Measurements from ENCODE around the gene PTPRA. TPM values are rescaled to one million over a fixed set of nuclear protein-coding genes. Genes with fewer than 3 reads are reported as not detected.

The PTPRA gene
- polyA plus RNA-seq, 3 donors: 13.0 to 41.9 (median 13.1) TPM

GRCh38 chr20:3077618-3078134 lies 204.4 kb downstream of the PTPRA start:
- Histone ChIP-seq H3K79me2 (ENCODE audit: insufficient read depth, low read length) (no peaks in the 10 kb centered on the region), H4K20me1 (ENCODE audit: insufficient read depth, low read length) (no peaks in the 10 kb centered on the region), H3K4me2 (replicated peaks; ENCODE audit: extremely low read depth, low read length, poor library complexity, severe bottlenecking) (peak overlapping the region; percentile 41), H3K36me3 (replicated peaks in 1 of 2; ENCODE audit: control insufficient read depth in 1 of 2, insufficient read depth in 2 of 2, low read length in 2 of 2) (no peaks in the 10 kb centered on the region), H3K4me3 (replicated peaks in 1 of 3; ENCODE audit: low read depth in 2 of 3, low read length in 3 of 3) (peak overlapping the region in 1 of 3 experiments; percentile 37), H3K9me3 (replicated peaks in 1 of 2; ENCODE audit: control insufficient read depth in 1 of 2, insufficient read depth in 1 of 2, low read length in 2 of 2) (peaks cover 0 to 10% of the 10 kb centered on the region in 2 donors), H3K9ac (ENCODE audit: insufficient read depth, low read length, poor library complexity, severe bottlenecking) (no peak overlapping the region), H3K27ac (ENCODE audit: low read depth in 1 of 2, low read length in 2 of 2) (no peak overlapping the region), H2AFZ (ENCODE audit: insufficient read depth, low read depth, low read length, poor library complexity, severe bottlenecking) (peak overlapping the region; percentile 42), H3K4me1 (ENCODE audit: control insufficient read depth in 1 of 2, insufficient read depth in 2 of 2, low read length in 2 of 2) (peaks cover 21 to 24% of the 10 kb centered on the region in 2 donors), H3K27me3 (ENCODE audit: control insufficient read depth in 2 of 2, insufficient read depth in 2 of 2, low read length in 2 of 2) (peaks cover 19 to 55% of the 10 kb centered on the region in 2 donors)
- intact Hi-C loops (cut with micrococcal nuclease): no loop called here
- no peak for DNase-seq
- no CpG with 5 or more reads among the region's 4 CpGs for WGBS (ENCODE audit: insufficient coverage)
- H3K27me3 Mint-ChIP-seq (ENCODE audit: low read depth in 3 of 3): peaks cover 50 to 75% (median 62%) of the 10 kb centered on the region in 3 donors
- peaks cover 0 to 18% (median 7%) of the 10 kb centered on the region in 7 donors for H3K9me3 Mint-ChIP-seq
- H3K27ac Mint-ChIP-seq: peak overlapping the region in 4 of 7 donors; percentile 6 to 66 (median 66)
- peaks cover 34% of the 10 kb centered on the region for H3K4me1 Mint-ChIP-seq
- peaks cover 0 to 7% of the 10 kb centered on the region in 2 donors for H3K36me3 Mint-ChIP-seq
- H3K4me3 Mint-ChIP-seq: peak overlapping the region; percentile 65 to 87
- TF ChIP-seq, protein P1, sequence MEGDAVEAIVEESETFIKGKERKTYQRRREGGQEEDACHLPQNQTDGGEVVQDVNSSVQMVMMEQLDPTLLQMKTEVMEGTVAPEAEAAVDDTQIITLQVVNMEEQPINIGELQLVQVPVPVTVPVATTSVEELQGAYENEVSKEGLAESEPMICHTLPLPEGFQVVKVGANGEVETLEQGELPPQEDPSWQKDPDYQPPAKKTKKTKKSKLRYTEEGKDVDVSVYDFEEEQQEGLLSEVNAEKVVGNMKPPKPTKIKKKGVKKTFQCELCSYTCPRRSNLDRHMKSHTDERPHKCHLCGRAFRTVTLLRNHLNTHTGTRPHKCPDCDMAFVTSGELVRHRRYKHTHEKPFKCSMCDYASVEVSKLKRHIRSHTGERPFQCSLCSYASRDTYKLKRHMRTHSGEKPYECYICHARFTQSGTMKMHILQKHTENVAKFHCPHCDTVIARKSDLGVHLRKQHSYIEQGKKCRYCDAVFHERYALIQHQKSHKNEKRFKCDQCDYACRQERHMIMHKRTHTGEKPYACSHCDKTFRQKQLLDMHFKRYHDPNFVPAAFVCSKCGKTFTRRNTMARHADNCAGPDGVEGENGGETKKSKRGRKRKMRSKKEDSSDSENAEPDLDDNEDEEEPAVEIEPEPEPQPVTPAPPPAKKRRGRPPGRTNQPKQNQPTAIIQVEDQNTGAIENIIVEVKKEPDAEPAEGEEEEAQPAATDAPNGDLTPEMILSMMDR (IDR thresholded peaks at IDR 0.05): no peak

DNA sequence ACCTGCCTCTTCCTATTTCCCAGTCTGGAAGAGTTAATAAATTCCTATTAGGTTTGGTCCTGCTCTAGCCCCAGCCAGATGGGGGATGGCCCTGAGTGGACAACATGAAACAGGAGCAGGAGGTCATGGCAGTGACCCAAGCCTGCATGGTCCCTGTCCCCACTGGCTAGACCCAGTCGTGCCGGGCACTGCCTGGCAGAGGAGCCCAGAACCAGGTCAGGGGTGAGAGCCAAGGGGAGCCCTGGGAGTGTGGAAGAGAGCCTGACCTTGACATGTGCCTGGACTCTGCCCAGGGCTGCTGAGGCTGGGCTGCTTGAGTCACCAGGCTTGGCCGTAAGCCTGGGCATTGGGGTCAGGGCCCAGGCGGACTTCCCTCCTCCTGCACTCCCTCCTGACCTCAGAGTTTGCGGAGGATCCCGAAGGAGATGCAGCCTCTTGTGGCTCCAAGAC lies 207.7 kb downstream of the PTPRA start:
- peaks cover 0 to 24% (median 13%) of the 10 kb centered on the region in 7 donors for H3K9me3 Mint-ChIP-seq
- Histone ChIP-seq H3K4me1 (ENCODE audit: control insufficient read depth in 1 of 2, insufficient read depth in 2 of 2, low read length in 2 of 2) (peaks cover 34 to 39% of the 10 kb centered on the region in 2 donors), H3K79me2 (ENCODE audit: insufficient read depth, low read length) (no peaks in the 10 kb centered on the region), H4K20me1 (ENCODE audit: insufficient read depth, low read length) (no peaks in the 10 kb centered on the region), H3K27me3 (ENCODE audit: control insufficient read depth in 2 of 2, insufficient read depth in 2 of 2, low read length in 2 of 2) (peaks cover 26 to 68% of the 10 kb centered on the region in 2 donors), H2AFZ (ENCODE audit: insufficient read depth, low read depth, low read length, poor library complexity, severe bottlenecking) (no peak overlapping the region), H3K4me2 (replicated peaks; ENCODE audit: extremely low read depth, low read length, poor library complexity, severe bottlenecking) (no peak overlapping the region), H3K9ac (ENCODE audit: insufficient read depth, low read length, poor library complexity, severe bottlenecking) (no peak overlapping the region), H3K4me3 (replicated peaks in 1 of 3; ENCODE audit: low read depth in 2 of 3, low read length in 3 of 3) (no peak overlapping the region), H3K27ac (ENCODE audit: low read depth in 1 of 2, low read length in 2 of 2) (no peak overlapping the region), H3K9me3 (replicated peaks in 1 of 2; ENCODE audit: control insufficient read depth in 1 of 2, insufficient read depth in 1 of 2, low read length in 2 of 2) (peaks cover 7 to 27% of the 10 kb centered on the region in 2 donors), H3K36me3 (replicated peaks in 1 of 2; ENCODE audit: control insufficient read depth in 1 of 2, insufficient read depth in 2 of 2, low read length in 2 of 2) (no peaks in the 10 kb centered on the region)
- peaks cover 0 to 9% of the 10 kb centered on the region in 2 donors for H3K36me3 Mint-ChIP-seq
- intact Hi-C loops (cut with micrococcal nuclease): no loop called here
- H3K27ac Mint-ChIP-seq: no peak overlapping the region
- peak overlapping the region in 1 of 2 donors; percentile 72 for H3K4me3 Mint-ChIP-seq
- no peak for DNase-seq
- H3K4me1 Mint-ChIP-seq: peaks cover 37% of the 10 kb centered on the region
- TF ChIP-seq, protein P1 (IDR thresholded peaks at IDR 0.05): no peak
- H3K27me3 Mint-ChIP-seq (ENCODE audit: low read depth in 3 of 3): peaks cover 56 to 76% (median 68%) of the 10 kb centered on the region in 3 donors
- 24% methylated on average over 4 of the region's 6 CpGs for WGBS (ENCODE audit: insufficient coverage)
